ENCODE data around the gene COMP. TPM values are rescaled to one million over a fixed set of nuclear protein-coding genes. Genes with fewer than 3 reads are reported as not detected.

Gene COMP
- total and polyA plus RNA-seq, 2 donors (not counting 1 experiment from before 2014, with no cell fraction given) = not detected

DNA sequence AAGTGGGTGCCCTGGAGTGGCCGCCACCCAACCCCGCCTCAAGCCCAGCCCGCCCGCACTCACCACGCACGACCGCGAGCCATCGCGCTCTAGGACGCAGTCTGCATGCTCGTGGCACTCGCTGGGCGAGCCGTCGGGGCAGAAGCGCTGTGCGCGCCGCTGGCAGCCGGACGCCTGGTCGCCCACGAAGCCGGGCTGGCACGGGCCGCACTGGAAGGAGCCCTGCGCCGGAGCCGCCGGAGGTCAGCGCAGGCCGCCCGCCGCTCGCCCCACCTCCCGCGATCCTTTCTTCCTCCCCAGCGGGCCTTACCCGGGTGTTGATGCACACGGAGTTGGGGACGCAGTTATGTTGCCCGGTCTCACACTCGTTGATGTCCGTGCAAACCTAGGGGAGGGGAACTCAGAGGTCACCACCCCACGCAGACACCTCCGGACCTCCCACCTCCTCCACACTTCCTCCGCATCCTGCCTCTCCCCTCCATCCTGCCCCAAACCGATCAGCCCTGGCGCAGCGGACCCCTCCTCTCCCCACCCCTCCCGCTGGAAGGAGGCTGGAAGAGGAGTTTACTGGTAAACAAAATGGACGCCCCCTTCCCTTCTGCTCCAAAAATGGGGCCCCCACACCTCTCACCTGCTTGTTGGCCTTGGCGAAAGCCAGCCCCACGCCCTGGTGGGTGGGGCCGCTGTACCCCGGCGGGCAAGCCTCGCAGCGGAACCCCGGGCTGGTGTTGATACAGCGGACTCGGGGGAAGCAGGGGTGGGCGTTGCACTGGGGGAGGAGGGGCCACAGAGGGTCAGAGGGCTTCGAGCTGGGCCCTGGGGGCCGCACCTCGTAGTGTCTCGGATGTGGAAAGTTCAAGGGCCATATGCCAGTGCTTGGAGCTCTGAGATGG is 2.3 kb downstream of the COMP start:
- Histone ChIP-seq H3K9ac (ENCODE audit: low read length) (peak overlapping the region; percentile 59), H2AFZ (ENCODE audit: insufficient read depth, low read depth, low read length, poor library complexity, severe bottlenecking) (peak overlapping the region; percentile 65), H3K36me3 (replicated peaks in 1 of 2; ENCODE audit: control extremely low read depth in 1 of 2, control insufficient read depth in 1 of 2, extremely low read depth in 1 of 2, insufficient read depth in 2 of 2, low read length in 1 of 2) (no peaks in the 10 kb centered on the region), H3K27ac (ENCODE audit: low read length in 2 of 2) (no peak overlapping the region), H3K27me3 (replicated peaks in 1 of 4; ENCODE audit: control extremely low read depth in 1 of 4, control insufficient read depth in 3 of 4, insufficient read depth in 4 of 4, low read length in 3 of 4) (peaks cover 0 to 87% (median 37%) of the 10 kb centered on the region in 4 experiments), H3K9me3 (ENCODE audit: control extremely low read depth in 1 of 3, control insufficient read depth in 2 of 3, insufficient read depth in 1 of 3, low read length in 2 of 3) (peaks cover 0 to 63% (median 0%) of the 10 kb centered on the region in 3 donors), H3K79me2 (ENCODE audit: control insufficient read depth, insufficient read depth, low read length) (no peaks in the 10 kb centered on the region), H3K4me2 (replicated peaks; ENCODE audit: low read depth, low read length, poor library complexity, severe bottlenecking) (peak overlapping the region; percentile 91), H3K4me1 (ENCODE audit: control insufficient read depth in 2 of 2, insufficient read depth in 2 of 2, low read length in 2 of 2) (peaks cover 46 to 52% of the 10 kb centered on the region in 2 donors), H4K20me1 (ENCODE audit: control insufficient read depth, insufficient read depth, low read length, poor library complexity, severe bottlenecking) (peaks cover 12% of the 10 kb centered on the region), H3K4me3 (ENCODE audit: control extremely low read depth in 1 of 5, extremely low read depth in 1 of 5, insufficient read depth in 1 of 5, low read depth in 2 of 5, low read length in 4 of 5) (peak overlapping the region in 4 of 5 experiments; percentile 19 to 53 (median 38))
- Mint-ChIP-seq H3K27ac (peak overlapping the region; percentile 34), H3K27me3 (peaks cover 61% of the 10 kb centered on the region), H3K9me3 (ENCODE audit: insufficient read depth) (no peaks in the 10 kb centered on the region), H3K4me3 (peak overlapping the region; percentile 92), H3K4me1 (peaks cover 49% of the 10 kb centered on the region)
- ChIA-PET CTCF (no interaction called here), POLR2A (no interaction called here)
- ATAC-seq (ENCODE audit: low read depth) (no peak), DNase-seq (peak; percentile 52)
- no peak for TF ChIP-seq CTCF (IDR thresholded peaks at IDR 0.05)
- peak; percentile 78 for TF ChIP-seq EZH2 (IDR thresholded peaks at IDR 0.05; ENCODE audit: borderline replicate concordance, insufficient read depth, low read depth, low read length, poor library complexity, severe bottlenecking)
- 8% methylated on average over 58 of the region's 68 CpGs for WGBS (ENCODE audit: insufficient coverage)
- intact Hi-C loops (cut with micrococcal nuclease) = loop anchor here (5.0 kb wide), 2 partner anchors 44 to 151 kb away; partner anchors contain the start of genes KLHL26 and UPF1

All from B cell (primary cell).